Psoas muscle (tissue), 8 donors: ENCODE data around the gene TRIM46. TPM values are rescaled to one million over a fixed set of nuclear protein-coding genes. Genes with fewer than 3 reads are reported as not detected.

ENCODE experiments used
- ATAC-seq, 4 donors: fragments of 200-7000 bp; cut with Tn5 transposase; one replicate each; pipeline ENCODE4 v1.9.1; 2020; ENCODE audit warnings: moderate library complexity in 3 of 4, mild to moderate bottlenecking in 2 of 4
- DNase-seq, 2 donors: peaks; one replicate each; pipeline ENCODE4 v3.0.0-alpha.2; 2020
- H3K27ac ChIP-seq: fragments of 200-600 bp; one replicate; pipeline ENCODE4 v1.8.0; 2022
- H3K27me3 ChIP-seq, 3 donors: fragments of 200-600 bp in 1 of 3; one replicate each; pipeline versions ENCODE4 v1.6.1 to v1.8.0; 2013 to 2022; ENCODE audit warnings: low read length in 2 of 3, mild to moderate bottlenecking in 2 of 3, moderate library complexity in 1 of 3; ENCODE audit not compliant: insufficient read depth in 3 of 3
- H3K36me3 ChIP-seq, 2 donors: fragments of 200-600 bp in 1 of 2; one replicate each; pipeline versions ENCODE4 v1.6.1 to v1.8.0; 2013 to 2022; ENCODE audit warnings: low read depth in 1 of 2, mild to moderate bottlenecking in 1 of 2, moderate library complexity in 1 of 2; ENCODE audit not compliant: insufficient read depth in 1 of 2
- H3K4me1 ChIP-seq: fragments of 200-600 bp; one replicate; pipeline ENCODE4 v1.8.0; 2022
- H3K4me3 ChIP-seq: fragments of 200-600 bp; one replicate; pipeline ENCODE4 v1.8.0; 2022; ENCODE audit warnings: mild to moderate bottlenecking
- H3K9me3 ChIP-seq: fragments of 200-600 bp; one replicate; pipeline ENCODE4 v1.8.0; 2022
- WGBS, 3 donors: extraction: QIAGEN DNeasy Blood & Tissue Kit; methylation state at CpG; one replicate each; pipeline versions ENCODE4 v1.1.6 to v1.1.7; 2013; 5-methylcytosine and 5-hydroxymethylcytosine counted together
- intact Hi-C, 2 donors: fragments of 100-400 bp; cut with DNase I; formaldehyde crosslinking; loops; one replicate each; pipeline versions ENCODE4 v1.11.0 to v1.14.2; 2022
- polyA plus RNA-seq, 3 donors: library from polyadenylated mRNA; stranded (reverse); fragments of 200-250 nt; gene quantifications; one replicate each; pipeline ENCODE4 v1.2.3, GENCODE V29; 2013
- total RNA-seq, 4 donors: library from RNA; stranded (reverse); fragmentation: NEBNext Ultra II Directional in 2 of 4; extraction: Animal tissue kit (Norgen Biotek cat#: 25700) in 2 of 4; gene quantifications; one replicate each; pipeline versions ENCODE4 v1.2.1 to v1.2.4, GENCODE V29; 2021 to 2023
- TF ChIP-seq, protein P1 (sequence below): fragments of 200-600 bp; IDR thresholded peaks from one replicate; pipeline ENCODE4 v1.8.0; 2022; ENCODE audit warnings: antibody characterized with exemption
- donor health status: healthy with polysubstance abuse.
- donor health status: DM: no; HTN: no; CAD: no; lungs with moderate emphysema.
- donor health status: Bipolar disorder and iron deficiency.
- donor health status: healthy.
- donor health status: DM: yes; HTN: yes; CAD: no.
- donor health status: DM: no; HTN: no; CAD: no.
- donor health status: DM: no; HTN: no; CAD: no.
- donor health status: DM: yes; HTN: yes; CAD: no.

The TRIM46 gene
- total and polyA plus RNA-seq, 7 donors: 0.03 to 0.16 (median 0.09) TPM; not detected in 3

DNA sequence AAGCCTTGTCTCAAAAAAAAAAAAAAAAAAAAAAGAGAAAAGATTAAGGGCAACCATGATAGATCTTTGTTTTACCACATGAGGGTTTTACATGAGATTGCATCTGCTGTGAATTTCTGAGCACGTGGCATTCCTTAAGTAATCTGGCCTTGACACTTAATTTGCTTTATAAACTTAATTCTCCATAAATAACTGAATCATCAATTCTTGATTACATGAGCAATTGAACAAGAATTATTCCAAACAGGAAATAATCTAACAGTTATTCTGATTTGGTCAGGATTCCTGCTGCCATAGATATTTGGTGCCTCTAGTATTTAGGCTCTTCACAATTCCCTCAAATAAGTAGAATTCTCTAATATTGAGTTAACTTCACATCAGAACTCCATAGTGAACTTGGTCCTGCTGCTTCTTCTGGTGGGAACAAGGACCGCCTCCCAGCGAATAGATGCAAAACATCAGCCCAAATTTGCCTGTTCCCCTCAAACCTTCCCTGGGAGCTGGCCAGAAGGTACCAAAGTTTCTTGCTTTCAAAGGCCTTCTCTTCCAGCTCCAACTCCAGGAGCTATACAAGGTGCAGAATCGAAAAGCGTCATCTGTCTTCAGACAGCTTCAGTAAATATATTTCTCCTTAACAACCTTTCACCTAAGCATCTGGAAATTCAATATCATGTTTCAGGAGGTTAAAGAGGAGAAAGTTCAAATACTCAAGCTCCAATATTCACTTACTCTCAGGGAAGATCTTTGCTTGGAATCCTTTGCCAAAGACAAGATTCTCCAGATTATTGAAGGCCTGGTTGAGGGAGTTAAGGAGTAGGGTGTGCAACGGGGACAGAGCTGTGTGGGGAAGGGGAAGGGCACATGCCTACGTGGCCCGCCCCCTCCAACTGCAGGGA, 1.6 kb upstream of the TRIM46 start:
- H3K27ac ChIP-seq: peak overlapping the region; percentile 81
- peaks cover 0 to 14% (median 10%) of the 10 kb centered on the region in 3 donors for H3K27me3 ChIP-seq
- peaks cover 0 to 27% of the 10 kb centered on the region in 2 donors for H3K36me3 ChIP-seq
- intact Hi-C loops: no loop called here
- 32 to 39% (median 35%) methylated on average over 8 of the region's 8 CpGs for WGBS, 3 donors
- H3K4me1 ChIP-seq: peaks cover 10% of the 10 kb centered on the region
- DNase-seq: no peak
- no peak for ATAC-seq
- H3K4me3 ChIP-seq: peak overlapping the region; percentile 74
- TF ChIP-seq, protein P1, sequence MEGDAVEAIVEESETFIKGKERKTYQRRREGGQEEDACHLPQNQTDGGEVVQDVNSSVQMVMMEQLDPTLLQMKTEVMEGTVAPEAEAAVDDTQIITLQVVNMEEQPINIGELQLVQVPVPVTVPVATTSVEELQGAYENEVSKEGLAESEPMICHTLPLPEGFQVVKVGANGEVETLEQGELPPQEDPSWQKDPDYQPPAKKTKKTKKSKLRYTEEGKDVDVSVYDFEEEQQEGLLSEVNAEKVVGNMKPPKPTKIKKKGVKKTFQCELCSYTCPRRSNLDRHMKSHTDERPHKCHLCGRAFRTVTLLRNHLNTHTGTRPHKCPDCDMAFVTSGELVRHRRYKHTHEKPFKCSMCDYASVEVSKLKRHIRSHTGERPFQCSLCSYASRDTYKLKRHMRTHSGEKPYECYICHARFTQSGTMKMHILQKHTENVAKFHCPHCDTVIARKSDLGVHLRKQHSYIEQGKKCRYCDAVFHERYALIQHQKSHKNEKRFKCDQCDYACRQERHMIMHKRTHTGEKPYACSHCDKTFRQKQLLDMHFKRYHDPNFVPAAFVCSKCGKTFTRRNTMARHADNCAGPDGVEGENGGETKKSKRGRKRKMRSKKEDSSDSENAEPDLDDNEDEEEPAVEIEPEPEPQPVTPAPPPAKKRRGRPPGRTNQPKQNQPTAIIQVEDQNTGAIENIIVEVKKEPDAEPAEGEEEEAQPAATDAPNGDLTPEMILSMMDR: no peak
- no peaks in the 10 kb centered on the region for H3K9me3 ChIP-seq

DNA sequence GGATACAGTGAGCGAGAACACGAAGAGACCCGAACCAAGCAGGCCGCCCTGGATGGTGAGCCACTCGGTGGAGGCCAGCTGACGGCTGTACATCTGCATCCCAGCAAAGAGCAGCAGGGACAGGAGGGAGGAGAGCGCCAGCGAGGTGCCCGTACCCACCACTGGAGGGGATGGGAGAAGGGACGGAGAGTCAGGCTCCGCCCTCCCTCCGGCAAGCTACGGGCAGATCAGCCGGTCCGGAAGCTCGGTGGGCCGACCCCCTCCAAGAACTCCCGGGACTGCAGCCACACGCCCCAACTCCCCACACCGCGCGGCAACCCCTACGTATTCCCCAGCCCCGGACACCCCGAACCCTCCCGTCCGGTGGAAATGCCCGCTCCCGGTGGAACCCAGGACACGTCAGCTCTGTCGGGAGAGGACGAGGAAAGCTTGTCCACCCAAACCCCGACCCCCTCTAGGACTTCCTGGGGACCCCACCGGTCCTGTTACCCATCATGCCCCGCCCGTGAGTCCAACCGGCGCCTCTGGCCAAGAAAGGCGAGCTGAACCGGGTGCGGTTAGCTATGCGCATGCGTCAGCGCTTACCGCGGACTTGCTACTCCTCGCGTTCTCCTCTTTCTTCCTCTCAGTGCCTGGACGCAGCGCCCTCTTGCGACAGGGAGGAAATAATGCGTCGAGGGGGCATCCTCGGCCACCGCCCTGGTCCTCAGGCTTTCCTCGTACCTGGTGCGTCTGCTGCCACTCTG, 744 bp upstream of the TRIM46 start, which contains the start of gene KRTCAP2:
KRTCAP2 (minus strand) TSS at position 573 of the 746 bp plus-strand sequence; CDS start at position 493, 80 bp downstream.
- Histone ChIP-seq H3K27me3 (peaks cover 0 to 13% (median 10%) of the 10 kb centered on the region in 3 donors), H3K4me3 (peak within 1 kb of the TSS; percentile 74), H3K36me3 (peaks cover 0 to 27% of the 10 kb centered on the region in 2 donors), H3K4me1 (peaks cover 6% of the 10 kb centered on the region), H3K9me3 (no peaks in the 10 kb centered on the region), H3K27ac (peak within 1 kb of the TSS; percentile 81)
- ATAC-seq: peak; percentile 89 to 95 (median 92)
- intact Hi-C loops: no loop called here
- WGBS, 3 donors: 0 to 1% (median 1%) methylated on average over 46 to 57 of the region's 57 CpGs
- TF ChIP-seq, protein P1: peak; percentile 92
- peak; percentile 96 to 98 for DNase-seq

DNA sequence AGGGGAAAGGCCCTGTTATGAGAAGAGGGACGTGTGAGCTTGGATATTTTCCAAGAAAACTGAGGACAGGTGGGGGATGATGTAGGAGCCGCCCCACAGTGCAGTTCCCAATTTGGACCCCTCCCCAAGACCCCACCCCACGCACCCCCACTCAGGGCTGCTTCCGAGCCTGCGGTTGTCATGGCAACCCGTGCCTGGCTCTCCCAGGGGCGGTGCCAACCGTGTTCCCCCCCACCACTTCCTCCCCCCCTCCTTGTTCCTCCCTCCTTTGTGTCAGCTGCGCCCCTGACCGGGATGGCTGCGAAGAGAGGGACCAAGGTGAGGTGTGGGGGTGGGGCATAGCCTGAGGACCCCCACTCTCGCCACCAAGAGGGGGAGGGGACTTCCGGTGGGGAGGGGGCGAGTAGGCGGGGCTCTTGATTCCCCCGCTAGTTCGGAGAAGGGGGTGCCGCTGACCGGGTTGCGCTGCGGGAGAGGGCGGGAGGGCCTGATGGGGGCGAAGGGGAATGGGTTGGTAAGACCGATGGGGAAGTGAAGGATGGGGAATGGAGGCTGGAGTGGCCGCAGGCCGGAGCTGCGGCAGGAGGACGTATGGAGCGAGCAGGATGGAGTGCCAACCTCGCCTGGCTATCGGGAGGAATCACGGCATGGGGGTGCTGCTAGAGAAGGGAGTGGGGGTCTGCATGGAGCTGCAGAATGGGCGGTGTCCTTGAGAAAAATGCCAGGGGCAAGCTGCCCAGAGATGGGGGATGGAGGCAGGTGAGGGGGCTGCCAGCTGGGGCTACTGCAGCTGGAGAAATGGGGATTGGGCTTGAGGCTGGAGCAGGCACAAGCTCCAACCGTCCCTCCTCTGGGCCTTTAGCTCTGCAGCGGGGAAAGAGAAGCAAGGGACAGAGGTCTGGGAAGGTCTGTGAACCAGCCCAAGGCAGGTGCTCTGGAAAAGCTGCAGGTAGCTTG, 953 bp downstream of the TRIM46 start:
- intact Hi-C loops: loop anchor here (5.0 kb wide), 1 partner anchor 53 kb away; no protein-coding TSS in a partner anchor
- H3K27ac ChIP-seq: no peak overlapping the region
- H3K4me1 ChIP-seq: peaks cover 6% of the 10 kb centered on the region

More for the DNA sequence above, 953 bp downstream of the TRIM46 start:
- ATAC-seq: no peak
- 4 to 8% (median 8%) methylated on average over 32 to 35 of the region's 35 CpGs for WGBS, 3 donors
- no peak for DNase-seq
- no peaks in the 10 kb centered on the region for H3K9me3 ChIP-seq
- TF ChIP-seq, protein P1: no peak
- H3K27me3 ChIP-seq: peaks cover 0 to 13% (median 10%) of the 10 kb centered on the region in 3 donors
- H3K4me3 ChIP-seq: peak overlapping the region; percentile 74
- peaks cover 0 to 18% of the 10 kb centered on the region in 2 donors for H3K36me3 ChIP-seq
